ENCODE measurements around the gene ATG13.
"Not testable (repeated sequence)": the region's sequence is repeated elsewhere in the genome, so short reads cannot be mapped to it uniquely, and the experiment has no call there.

Gene ATG13

DNA sequence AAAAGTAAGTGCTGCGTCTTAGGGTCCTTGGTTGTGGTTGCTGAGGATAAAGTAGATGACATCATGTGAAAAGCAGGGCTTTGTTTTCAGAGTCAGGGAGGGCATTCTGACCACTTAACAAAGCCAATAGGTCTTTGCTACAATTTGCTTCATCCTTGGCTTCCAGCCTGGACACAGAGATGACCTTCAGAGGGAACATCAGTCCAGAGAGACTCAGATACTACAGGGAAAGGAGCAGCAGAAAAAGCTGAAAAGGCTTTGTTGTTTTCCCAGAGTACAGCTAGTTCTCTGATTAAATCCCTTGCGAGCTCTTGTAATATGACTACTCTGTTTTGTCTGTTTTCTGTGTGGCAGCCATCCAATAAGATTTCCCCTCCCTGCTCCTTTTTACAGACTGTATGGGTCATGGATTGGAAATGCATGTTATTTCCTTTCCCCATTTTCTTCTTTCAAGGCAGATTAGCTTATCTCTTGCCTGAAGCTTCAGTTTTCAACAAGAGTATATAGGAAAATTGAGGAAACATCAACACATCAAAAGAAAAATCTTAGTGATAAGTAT, 31.9 kb downstream of the ATG13 start:
- no peak for DNase-seq

DNA sequence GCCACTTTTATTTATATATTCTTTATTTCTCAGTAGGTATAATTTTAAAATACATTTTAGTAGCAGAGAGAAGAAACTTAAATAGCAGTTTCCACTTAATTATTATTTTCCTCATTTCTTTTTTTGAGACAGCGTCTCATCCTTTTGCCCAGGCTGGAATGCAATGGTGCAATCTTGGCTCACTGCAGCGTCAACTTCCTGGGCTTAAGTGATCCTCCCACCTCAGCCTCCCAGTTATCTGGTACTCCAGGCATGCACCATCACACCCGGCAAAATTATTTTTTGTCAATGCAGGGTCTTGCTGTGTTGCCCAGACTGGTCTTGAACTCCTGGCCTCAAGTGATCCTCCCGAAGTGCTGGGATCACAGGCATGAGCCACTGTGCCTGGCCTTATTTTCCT, 38.3 kb downstream of the ATG13 start:
- DNase-seq = no peak

DNA sequence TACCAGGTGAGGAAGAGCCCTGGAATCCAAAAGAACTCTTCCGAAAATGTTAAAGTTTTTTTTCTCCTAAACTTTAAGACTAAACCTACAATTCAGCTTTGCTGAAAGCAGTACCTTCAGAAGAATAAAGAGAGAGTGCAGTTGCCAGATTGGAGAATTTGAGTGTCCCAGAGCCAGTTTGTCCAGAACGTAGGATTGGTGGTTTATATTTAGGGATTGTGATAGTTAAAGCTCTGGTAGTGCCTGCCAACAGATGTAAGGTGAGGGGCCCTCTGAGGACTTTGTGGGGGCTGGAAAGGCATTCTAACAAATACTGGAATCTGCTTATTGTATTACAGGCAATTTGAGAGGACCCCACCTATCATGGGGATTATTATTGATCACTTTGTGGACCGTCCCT, 39.8 kb downstream of the ATG13 start:
- DNase-seq = no peak

DNA sequence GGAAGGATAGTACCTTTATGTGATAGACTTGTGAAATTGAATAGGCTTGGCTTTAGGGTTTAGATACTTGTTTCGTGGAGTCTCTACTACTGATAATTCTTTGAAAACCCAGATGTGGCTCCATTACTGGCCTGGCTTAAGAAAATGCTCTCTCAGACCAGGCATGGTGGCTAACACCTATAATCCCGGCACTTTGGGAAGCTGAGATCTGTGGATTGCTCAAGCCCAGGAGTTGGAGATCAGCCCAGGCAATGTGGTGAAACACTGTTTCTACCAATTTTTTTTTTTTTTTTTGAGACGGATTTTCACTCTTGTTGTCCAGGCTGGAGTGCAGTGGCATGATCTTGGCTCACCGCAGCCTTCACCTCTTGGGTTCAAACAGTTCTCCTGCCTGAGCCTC, 40.9 kb downstream of the ATG13 start:
- no peak for DNase-seq

DNA sequence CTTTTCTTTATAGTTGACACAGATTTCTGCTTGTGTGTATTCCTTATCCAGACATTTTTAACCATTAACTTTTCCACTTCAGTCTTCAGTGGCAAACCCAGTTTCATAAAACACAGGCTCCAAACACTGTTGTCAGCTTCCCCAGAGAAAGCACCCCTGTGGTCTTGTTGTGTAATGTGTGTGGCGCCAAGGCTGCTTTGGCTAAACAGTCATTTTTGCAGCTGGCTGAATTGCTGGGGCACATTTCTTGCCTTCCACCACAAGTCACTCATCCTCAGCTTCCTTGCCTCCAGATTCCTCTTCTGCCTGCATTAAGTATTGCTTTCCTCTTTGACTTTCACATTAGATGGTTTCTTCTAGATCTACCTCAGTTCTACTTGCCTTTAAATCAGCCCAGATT, 42.6 kb downstream of the ATG13 start:
- no peak for DNase-seq

DNA sequence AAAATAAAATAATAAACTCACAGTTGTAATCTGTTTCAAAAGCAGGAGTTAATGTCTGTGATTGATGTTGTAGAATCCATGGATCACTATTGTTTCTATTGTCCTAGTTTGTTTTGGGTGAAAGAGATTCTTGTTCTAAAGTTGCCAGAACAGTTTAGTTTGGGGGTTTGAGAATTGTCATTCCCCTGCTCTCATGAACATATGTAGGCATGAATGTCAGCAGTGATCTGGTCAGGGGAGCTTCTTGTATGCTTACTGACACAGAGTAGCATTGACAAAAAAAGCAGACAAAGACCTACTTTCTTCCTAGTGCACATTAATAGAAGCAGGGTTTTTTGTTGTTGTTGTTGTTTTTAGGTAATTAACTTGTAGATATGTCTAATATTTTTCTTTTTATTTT, 44.5 kb downstream of the ATG13 start:
- DNase-seq = no peak

DNA sequence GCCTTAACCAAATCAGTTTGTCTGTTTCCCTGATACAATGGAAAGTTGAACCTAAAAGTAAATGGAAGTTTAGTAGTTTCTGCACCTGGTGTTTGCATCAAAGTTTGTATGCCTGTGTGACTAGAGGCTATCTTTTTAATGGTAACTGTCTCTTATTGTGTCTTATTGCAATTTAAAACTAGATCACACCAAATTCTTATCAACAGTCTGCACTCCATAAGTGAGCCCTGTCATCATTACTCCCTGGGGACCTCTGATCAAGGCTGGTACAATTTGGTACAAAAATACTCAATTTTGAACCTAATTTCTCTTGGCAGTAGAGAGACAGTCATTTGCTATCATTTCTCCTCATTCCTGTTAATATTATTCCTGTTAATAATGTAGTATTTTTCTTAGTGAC, 45.0 kb downstream of the ATG13 start:
- no peak for DNase-seq

DNA sequence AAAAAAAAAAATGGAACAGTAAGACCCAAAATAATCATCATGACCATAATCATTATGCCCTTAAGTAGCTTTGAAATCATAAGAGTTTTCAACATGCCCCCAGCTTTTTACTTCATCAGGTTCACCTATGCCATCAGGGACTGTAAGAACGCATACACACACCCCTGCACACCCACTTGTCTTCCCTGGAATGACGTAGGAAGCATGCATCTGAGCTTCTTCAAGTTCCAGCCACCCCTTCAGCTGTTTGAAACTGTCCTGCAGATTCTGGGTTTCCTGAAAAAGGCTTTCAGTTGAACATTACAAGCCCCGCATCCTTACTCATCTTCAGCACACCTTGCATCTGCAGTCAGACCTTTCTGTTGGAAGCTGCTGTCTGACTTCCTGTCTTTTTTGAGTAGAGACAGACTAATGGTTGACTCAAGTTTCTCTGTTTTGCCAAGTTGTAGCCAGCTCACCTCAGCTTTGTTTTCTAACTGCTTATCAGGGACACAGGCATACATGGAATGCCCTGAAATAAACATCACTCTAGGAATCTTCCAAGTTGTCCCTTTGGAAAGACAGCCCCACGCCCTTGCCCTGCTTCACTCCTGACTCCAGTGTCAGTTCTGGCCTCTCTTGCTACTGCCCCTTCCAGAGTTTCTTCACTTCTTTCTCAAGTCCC, 46.1 kb downstream of the ATG13 start:
- DNase-seq = no peak

DNA sequence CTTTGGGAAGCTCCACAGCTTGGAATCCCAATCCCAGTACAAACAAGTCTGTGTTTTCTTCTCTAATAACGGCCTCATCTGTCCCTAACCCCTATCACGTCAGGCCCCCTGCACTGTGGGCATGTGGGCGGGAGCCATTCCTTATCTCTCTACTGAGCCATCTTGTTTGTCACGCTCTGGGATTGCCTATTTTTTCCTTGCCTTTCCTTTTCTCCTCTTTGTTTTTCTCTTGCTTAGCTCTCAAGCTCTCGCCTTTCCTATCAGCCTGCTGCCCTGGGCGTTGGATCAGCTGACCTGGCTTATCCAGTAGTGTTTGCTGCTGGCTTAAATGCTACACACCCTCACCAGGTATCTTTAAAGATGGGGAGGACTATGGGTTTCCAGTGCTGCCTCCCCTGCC, 47.3 kb downstream of the ATG13 start:
- no peak for DNase-seq

DNA sequence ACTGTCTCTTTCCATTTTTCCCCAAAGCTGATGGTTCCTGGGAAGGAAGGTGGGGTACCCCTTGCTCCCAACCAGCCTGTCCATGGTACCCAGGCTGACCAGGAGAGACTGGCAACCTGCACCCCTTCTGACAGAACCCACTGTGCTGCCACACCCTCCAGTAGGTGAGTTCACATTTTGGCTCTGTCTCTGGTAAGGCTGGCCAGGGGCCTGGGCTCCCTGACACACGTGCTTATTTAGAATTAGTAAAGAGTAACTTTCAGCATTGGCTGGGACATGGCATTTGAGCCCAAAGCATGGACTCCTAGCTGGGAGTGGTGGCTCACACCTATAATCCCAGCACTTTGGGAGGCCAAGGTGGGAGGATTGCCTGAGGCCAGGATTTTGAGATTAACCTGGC, 48.0 kb downstream of the ATG13 start:
- no peak for DNase-seq

DNA sequence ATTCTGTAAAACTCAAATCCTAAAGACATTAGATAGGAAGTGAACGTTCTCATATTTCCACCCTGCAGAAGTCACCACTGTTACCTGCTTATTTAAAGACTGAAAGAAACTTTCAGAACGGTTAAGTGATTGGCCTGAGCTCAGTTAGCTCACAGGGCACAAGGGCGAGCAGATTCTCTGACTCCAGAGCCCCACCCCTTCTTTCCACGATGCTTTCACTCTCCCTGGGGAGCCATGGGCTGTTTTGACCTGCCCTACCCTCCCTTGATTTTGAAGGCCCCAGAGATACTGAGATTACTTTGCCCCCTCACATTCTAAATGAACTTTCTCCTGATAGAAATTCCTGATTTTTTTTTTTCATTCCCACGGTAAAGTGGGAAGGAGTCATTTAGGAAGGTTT, 49.2 kb downstream of the ATG13 start:
- DNase-seq = no peak

DNA sequence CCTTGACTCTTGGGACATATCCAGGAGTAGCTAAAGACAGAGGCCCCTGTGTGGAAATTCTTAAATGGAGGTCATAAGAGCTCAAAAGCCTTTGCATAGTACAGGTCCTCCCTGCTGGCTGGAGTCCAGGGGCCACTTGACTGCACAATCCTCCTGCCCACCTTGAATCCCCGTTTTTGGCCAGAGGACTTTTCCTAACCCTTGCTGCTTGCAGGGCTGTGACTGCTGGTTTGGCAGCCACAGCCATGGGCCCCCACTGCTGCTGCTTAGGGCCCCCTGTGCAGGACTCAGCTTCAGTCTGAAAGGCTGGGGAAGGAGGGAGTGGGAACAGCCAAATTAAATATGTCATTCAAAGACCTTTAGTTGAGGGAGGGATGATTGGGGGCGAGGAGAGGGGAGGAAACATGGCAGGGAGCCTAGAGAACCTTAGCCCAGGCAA, 49.7 kb downstream of the ATG13 start:
- no peak for DNase-seq

DNA sequence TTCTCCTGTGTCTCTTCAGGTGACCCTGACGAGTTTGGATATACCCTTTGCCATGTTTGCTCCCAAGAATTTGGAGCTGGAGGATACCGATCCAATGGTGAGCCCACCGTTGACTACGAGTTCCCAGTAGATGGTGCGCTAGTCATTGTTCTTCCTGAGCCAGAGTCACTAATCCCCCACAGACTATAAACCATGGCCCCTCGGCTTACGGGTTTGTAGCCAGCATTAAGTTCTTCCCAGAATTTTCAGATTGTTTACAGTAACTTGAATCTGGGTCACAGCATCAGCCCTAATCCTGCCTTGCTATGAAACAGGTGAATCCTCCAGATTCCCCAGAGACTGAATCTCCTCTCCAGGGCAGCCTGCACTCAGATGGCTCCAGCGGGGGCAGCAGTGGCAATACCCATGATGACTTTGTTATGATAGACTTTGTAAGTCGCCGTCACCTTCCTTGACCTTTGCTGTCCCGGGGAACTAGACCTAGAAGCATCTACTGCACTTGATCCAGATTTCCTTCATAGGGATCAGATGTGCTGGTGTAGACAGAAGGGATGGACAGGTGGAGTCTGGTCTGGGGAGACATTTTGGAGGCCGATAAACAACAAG, 51.2 kb downstream of the ATG13 start:
- no peak for DNase-seq

DNA sequence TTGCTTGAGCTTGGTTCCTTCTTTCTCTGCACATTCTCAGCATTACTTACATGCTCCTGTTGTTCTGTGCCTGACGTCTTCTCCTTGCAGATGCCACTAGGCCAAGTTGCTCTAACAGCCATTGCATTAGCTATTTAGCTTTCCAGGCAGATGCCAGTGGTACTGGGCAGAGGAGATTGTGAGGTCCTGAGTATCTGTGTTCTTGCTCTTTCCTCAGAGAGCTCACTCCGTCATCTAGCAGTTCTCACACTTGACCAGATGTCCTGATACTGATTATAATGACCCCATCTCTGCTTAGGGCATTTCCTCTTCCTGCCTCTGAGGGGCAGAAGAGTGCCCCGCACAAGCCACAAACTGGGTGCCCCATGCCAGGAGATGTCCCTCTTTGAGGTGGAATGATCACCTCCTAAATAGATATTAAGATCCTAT, 52.4 kb downstream of the ATG13 start:
- DNase-seq = no peak

DNA sequence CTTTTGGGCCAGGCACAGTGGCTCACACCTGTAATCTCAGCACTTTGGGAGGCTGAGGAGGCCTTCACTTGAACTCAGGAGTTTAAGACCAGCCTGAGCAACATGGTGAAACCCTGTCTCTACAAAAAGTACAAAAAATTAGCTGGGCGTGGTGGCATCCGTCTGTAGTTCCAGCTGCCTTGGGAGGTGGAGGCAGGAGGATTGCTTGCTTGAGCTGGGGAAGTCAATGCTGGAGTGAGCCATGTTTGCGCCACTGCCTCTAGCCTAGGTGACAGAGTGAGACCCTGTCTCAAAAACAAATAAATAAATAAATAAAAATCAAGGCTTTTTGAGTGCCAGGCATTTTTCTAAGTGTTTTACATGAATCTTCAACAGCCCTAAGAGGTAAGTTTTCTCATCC, 53.2 kb downstream of the ATG13 start:
- DNase-seq = not testable (repeated sequence)

DNA sequence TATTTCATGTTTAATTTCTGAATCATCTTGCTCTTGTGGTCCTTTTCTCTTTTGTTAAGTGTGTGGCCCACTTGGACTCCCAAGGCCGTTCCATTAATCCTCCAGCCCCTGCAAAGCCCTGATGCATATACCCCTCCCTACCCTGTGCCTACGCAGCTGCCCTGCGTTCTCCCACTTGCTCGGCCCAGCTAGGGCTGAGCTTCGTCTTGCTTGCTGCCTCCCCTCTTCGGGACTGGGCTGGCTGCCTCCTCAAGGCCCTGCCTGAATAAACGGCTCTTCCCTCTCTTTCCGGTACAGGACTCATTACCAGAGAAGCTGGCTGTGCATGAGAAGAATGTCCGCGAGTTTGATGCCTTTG, 54.6 kb downstream of the ATG13 start:
- no peak for DNase-seq

DNA sequence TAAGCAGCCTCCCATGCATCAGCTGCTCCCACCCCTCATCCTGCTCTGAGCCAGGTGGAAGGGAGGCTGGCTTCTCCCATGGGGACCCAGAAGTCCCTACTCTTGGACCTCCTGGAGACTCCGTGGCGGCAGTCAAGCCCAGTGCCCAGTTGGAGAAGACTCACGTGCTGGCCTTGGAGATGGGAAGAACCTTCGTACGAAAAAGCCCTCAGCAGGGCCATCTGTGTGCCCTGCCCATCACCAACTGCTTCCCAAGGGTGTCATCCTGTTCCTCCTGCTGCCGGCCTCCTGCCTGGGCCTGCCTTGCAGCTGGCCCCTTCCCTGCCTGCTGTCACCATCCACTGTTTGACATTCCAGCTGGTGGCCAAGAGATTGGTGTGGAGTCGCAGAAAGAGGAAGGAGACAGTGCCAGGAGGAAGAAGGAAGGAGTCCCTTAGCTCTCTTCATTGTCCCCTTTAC, 55.1 kb downstream of the ATG13 start:
- DNase-seq = no peak

DNA sequence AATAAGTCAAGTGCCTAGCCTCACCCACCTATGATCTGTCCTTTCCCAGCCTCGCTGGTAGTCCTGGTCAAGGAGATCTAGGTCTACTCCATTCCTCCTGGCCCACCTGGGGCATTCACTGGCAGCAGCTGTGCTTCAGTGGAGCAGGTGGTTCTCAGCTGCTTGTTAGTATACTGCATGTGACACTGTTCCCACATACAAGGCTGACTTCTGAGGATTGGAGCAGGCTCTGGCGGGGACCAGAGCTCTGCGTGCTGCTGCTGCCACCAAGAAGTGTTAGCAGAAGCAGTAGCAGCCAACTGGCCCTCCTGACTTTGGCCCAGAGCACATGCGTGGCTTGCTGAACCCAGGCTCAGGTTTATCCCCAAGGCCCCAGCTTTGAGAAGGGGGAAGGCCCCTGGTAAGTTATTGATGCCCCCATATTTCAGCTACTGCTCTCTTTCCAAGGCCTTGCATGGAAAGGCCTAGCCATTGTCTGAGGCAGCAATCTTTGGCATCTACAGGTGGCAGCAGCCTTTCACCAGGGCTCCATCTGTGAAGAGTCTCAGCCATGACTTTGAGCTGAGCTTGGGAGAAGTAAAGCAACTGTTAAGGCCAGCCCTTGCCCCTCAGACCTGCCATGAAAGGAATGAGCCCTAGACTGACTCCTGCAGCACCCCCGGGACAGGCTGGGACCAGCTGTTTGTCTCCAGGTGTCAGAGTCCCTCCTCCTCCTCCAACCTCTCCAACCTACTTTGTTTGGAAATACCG, 56.5 kb downstream of the ATG13 start:
- DNase-seq = no peak

DNA sequence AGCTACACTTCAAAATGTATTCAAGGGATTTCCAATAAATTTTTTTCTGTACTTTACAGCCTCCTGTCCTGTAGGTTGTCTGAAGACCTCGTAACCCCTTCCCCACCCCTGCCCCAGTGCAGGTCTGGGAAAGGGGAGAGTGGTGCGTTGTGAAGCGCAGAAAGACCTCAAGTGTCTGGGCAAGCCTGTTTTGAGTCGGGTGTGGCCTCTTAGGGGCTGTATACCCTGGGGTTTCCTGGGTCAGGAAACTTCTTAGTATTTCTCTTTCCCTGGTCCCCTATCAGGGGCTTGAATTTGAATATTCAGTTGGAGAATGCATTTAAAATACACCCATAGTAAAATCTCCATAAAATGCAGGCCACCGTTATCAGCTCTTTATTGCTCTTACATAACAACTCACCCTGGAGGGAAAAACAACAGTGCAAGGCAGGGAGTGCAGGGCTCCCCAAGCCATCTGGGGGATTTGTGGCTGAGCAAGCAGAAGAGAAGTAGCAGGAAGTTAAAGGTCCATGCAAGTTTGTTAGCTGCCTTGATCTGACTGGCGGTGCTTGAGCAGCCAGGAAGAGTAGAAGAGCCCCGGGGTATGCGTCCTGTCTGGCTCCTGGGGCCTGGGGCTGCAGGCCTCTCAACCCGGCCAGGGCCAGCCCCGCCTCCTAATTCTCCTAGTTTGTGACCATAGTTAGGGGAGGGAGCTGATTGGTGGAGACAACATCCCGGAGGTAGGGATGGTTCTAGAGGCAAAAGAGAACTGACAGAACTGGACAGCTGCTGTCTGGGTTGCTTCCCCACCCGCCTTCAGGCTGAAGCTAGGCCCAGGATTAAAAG, 57.3 kb downstream of the ATG13 start:
- no peak for DNase-seq

DNA sequence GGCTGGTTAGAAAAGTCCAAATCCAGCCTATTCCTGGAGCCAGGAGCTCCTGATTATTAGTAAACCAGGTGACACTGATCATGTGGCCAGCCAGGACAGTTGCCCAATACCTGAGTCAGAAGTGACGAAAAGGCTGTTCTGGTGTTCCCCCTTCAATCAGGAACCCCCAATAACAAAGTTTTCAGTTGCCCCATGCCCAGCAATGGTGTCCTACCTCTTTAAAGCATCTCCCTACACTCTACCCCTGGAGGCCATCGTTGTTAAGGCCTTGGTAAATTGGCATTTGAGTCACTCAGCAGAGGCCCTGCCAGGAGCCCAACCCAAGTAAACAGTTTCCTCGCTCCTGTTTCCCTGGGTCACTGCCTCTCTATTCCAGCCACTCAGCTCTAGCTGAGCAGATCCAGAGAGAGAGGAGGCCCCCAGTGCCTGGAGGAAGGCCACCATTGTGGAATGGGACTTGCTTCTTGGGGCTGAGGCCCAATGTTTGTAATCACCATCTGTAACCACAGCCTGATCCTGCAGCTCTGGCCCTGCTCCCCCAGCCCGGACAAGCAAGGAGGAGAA, 58.0 kb downstream of the ATG13 start:
- DNase-seq = no peak

DNA sequence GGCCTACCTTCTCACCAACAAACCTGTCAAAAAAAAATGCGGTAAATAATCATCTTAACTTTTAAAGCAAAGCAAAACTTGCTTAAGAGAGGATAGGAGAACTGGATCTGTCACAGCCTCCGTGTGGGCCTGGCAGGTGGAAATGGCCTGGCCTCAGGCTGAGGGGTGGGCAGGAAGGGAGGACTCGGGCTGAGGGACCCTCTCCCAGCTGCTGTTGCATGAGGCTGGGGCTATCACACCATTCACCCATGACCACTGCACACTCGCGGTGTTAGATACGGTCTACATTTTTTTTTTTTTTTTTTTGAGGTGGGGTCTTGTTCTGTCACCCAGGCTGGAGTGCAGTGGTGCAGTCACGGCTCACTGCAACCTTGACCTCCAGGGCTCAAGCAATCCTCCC, 58.6 kb downstream of the ATG13 start:
- DNase-seq = no peak

DNA sequence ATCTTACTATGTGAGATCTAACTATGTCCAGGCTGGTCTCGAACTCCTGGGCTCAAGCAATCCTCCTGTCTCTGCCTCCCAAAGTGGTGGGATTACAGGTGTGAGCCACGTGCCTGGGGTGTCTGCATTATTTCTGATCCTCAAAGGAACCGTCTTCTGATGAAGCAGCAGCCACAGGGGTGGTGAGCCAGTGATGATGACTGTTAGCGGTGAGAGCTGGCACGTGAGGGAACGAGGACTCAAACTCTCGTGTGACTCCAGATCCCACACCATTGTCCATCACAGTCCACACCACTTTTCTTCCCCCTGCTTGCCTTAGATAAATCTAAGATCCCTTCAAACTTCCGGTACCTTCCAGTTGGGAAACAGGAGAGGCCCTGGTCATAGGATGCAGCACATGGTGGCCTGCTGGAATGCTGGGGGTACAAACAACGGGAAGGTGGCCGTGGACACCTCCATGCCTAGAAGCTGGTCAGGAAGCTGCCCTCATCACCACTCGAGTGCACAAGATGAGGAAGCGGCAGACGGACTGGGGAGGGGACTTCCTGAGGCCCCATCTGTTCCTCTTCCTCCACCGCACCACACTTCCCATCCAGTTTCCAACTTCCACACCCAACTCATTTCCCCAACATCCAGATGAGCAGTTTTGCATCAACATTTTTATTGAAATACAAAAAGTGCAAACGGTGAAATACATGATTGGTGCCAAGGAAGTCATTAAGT, 59.2 kb downstream of the ATG13 start:
- no peak for DNase-seq
